DND-41 (cell line): ENCODE measurements around the gene RFNG.

Experiments
- CTCF ChIP-seq: IDR thresholded peaks from 2 replicates; pipeline ENCODE4 v1.5.1; 2012; ENCODE audit warnings: borderline replicate concordance, low read length, moderate library complexity, mild to moderate bottlenecking; ENCODE audit not compliant: poor library complexity, severe bottlenecking; ENCODE audit errors: extremely low read depth
- EZH2 ChIP-seq: IDR thresholded peaks from 3 replicates; pipeline ENCODE4 v1.6.1; 2012; ENCODE audit warnings: borderline replicate concordance, low read depth, mild to moderate bottlenecking, moderate library complexity, low read length, inconsistent platforms; ENCODE audit not compliant: severe bottlenecking

- TF ChIP-seq CTCF: no peak
- TF ChIP-seq EZH2: no peak
These were observed 17.1 kb downstream of the RFNG start for GRCh38 chr17:82034371-82035011.
